Esophagus squamous epithelium (tissue), 5 donors: ENCODE data around the gene OTP. TPM values are rescaled to one million over a fixed set of nuclear protein-coding genes. Genes with fewer than 3 reads are reported as not detected.

Experiments used
- DNase-seq: peaks from one replicate; lab custom pipeline; 2025; lab: John Stamatoyannopoulos, UW
- H3K27ac ChIP-seq, 4 donors: fragments of 200-600 bp; sonication (generic); one replicate each; pipeline ENCODE4 v1.5.1; 2016 to 2019; ENCODE audit warnings: mild to moderate bottlenecking in 1 of 4
- H3K27me3 ChIP-seq, 4 donors: fragments of 200-600 bp; sonication (generic); 1 replicate in 3 of 4; 2 replicates in 1 of 4; pipeline versions ENCODE4 v1.5.1 to v1.6.0; 2017 to 2021; ENCODE audit warnings: antibody characterized with exemption in 1 of 4
- H3K36me3 ChIP-seq, 3 donors: fragments of 200-600 bp; sonication (generic); one replicate each; pipeline ENCODE4 v1.5.1; 2016 to 2019
- H3K4me1 ChIP-seq, 3 donors: fragments of 200-600 bp; sonication (generic); one replicate each; pipeline ENCODE4 v1.5.1; 2017 to 2019
- H3K4me3 ChIP-seq, 4 donors: fragments of 200-600 bp; sonication (generic); 1 replicate in 3 of 4; 2 replicates in 1 of 4; pipeline ENCODE4 v1.5.1; 2016 to 2019; ENCODE audit warnings: mild to moderate bottlenecking in 2 of 4, moderate library complexity in 1 of 4
- H3K9me3 ChIP-seq, 3 donors: fragments of 200-600 bp; sonication (generic); one replicate each; pipeline ENCODE4 v1.5.1; 2016 to 2019
- CTCF ChIP-seq, 6 experiments: fragments of 450-650 bp in 4 of 6; fragments of 200-600 bp in 2 of 6; sonication (generic) in 2 of 6; IDR thresholded peaks; one replicate each; pipeline ENCODE4 v1.5.1; 2016 to 2019; ENCODE audit warnings: antibody characterized with exemption in 6 of 6, mild to moderate bottlenecking in 4 of 6, moderate library complexity in 4 of 6
- POLR2A ChIP-seq, 4 donors: fragments of 450-650 bp; IDR thresholded peaks; one replicate each; pipeline ENCODE4 v1.6.1; 2017; ENCODE audit warnings: antibody characterized with exemption in 4 of 4, mild to moderate bottlenecking in 4 of 4, moderate library complexity in 3 of 4
- WGBS, 2 donors: methylation state at CpG; one replicate each; pipeline ENCODE4 v1.1.5; 2018; 5-methylcytosine and 5-hydroxymethylcytosine counted together
- intact Hi-C: fragments of 100-400 bp; cut with DNase I; formaldehyde crosslinking; loops from one replicate; pipeline ENCODE4 v1.15.0; 2022
- total RNA-seq, 4 donors: library from RNA; depleted of rRNA; stranded (reverse); fragments of >200 nt; gene quantifications; one replicate each; pipeline ENCODE4 v1.1.0, GENCODE V29; 2016
- donor health status: DM: yes; HTN: yes; CAD: no.

The OTP gene
- total RNA-seq, 4 donors from 2014 or later, result not detected

GRCh38 chr5:77640589-77641396, 2.3 kb upstream of the OTP start:
- Histone ChIP-seq H3K4me3 (peak overlapping the region in 1 of 4 donors; percentile 17), H3K27ac (no peak overlapping the region), H3K4me1 (peaks cover 11 to 72% (median 16%) of the 10 kb centered on the region in 3 donors), H3K36me3 (no peaks in the 10 kb centered on the region), H3K27me3 (peaks cover 44 to 100% (median 79%) of the 10 kb centered on the region in 4 donors), H3K9me3 (no peaks in the 10 kb centered on the region)
- 16 to 20% methylated on average over 12 to 25 of the region's 45 CpGs for WGBS, 2 donors
- no peak for TF ChIP-seq CTCF (IDR thresholded peaks at IDR 0.05)
- DNase-seq, result no peak
- intact Hi-C loops, result no loop called here

GRCh38 chr5:77638763-77639671, 504 bp upstream of the OTP start:
- no peak overlapping the region for H3K27ac ChIP-seq
- H3K36me3 ChIP-seq, result no peaks in the 10 kb centered on the region
- WGBS, 2 donors, result 28 to 30% methylated on average over 22 to 54 of the region's 61 CpGs
- intact Hi-C loops, result no loop called here
- no peaks in the 10 kb centered on the region for H3K9me3 ChIP-seq
- peaks cover 39 to 100% (median 78%) of the 10 kb centered on the region in 4 donors for H3K27me3 ChIP-seq
- DNase-seq, result no peak
- peaks cover 0 to 55% (median 6%) of the 10 kb centered on the region in 3 donors for H3K4me1 ChIP-seq
- H3K4me3 ChIP-seq, result peak overlapping the region in 1 of 4 donors; percentile 1
- no peak for TF ChIP-seq CTCF (IDR thresholded peaks at IDR 0.05)
- no peak for TF ChIP-seq POLR2A (IDR thresholded peaks at IDR 0.05)

- TF ChIP-seq CTCF (IDR thresholded peaks at IDR 0.05) (no peak), POLR2A (IDR thresholded peaks at IDR 0.05) (no peak)
- peaks cover 0 to 52% (median 6%) of the 10 kb centered on the region in 3 donors for H3K4me1 ChIP-seq
- WGBS, 2 donors, result 9 to 13% methylated on average over 23 to 40 of the region's 43 CpGs
- H3K27me3 ChIP-seq, result peaks cover 39 to 100% (median 75%) of the 10 kb centered on the region in 4 donors
- H3K27ac ChIP-seq, result no peak overlapping the region
- H3K4me3 ChIP-seq, result peak overlapping the region in 1 of 4 donors; percentile 9
- H3K36me3 ChIP-seq, result no peaks in the 10 kb centered on the region
- intact Hi-C loops, result no loop called here
- no peaks in the 10 kb centered on the region for H3K9me3 ChIP-seq
- no peak for DNase-seq
Observed at GRCh38 chr5:77637170-77637997, 1.1 kb downstream of the OTP start.

GRCh38 chr5:77636641-77637169, 1.8 kb downstream of the OTP start:
- TF ChIP-seq POLR2A (IDR thresholded peaks at IDR 0.05) (no peak), CTCF (IDR thresholded peaks at IDR 0.05) (no peak)
- no peaks in the 10 kb centered on the region for H3K9me3 ChIP-seq
- H3K4me1 ChIP-seq, result peaks cover 0 to 56% (median 6%) of the 10 kb centered on the region in 3 donors
- intact Hi-C loops, result no loop called here
- peaks cover 40 to 100% (median 75%) of the 10 kb centered on the region in 4 donors for H3K27me3 ChIP-seq
- WGBS, 2 donors, result 8 to 15% methylated on average over 2 to 4 of the region's 34 CpGs
- no peak for DNase-seq
- H3K36me3 ChIP-seq, result no peaks in the 10 kb centered on the region
- H3K27ac ChIP-seq, result no peak overlapping the region
- no peak overlapping the region for H3K4me3 ChIP-seq
